GM12878 (cell line): ENCODE data around the gene DBNDD2. TPM values are rescaled to one million over a fixed set of nuclear protein-coding genes. Genes with fewer than 3 reads are reported as not detected.

Experiments
- HSF1 ChIP-seq: fragments of 150-350 bp; IDR thresholded peaks from 2 replicates; pipeline ENCODE4 v1.6.1; 2014; ENCODE audit warnings: mild to moderate bottlenecking, low read depth, low read length
- LARP7 ChIP-seq: fragments of 450-650 bp; IDR thresholded peaks from 2 replicates; pipeline ENCODE4 v1.6.1; 2017; ENCODE audit warnings: mild to moderate bottlenecking
- MEF2A ChIP-seq: IDR thresholded peaks from 2 replicates; pipeline ENCODE4 v1.6.1; 2011; ENCODE audit warnings: low read depth, mild to moderate bottlenecking, low read length, moderate library complexity; ENCODE audit not compliant: insufficient read depth
- MTA2 ChIP-seq: fragments of 450-650 bp; IDR thresholded peaks from 2 replicates; pipeline ENCODE4 v1.6.1; 2016; ENCODE audit warnings: low read depth, mild to moderate bottlenecking, moderate library complexity
- NKRF ChIP-seq: fragments of 450-650 bp; conservative IDR thresholded peaks from 2 replicates; pipeline ENCODE4 v1.6.1; 2017; ENCODE audit warnings: mild to moderate bottlenecking, moderate library complexity
- PML ChIP-seq: IDR thresholded peaks from 2 replicates; pipeline ENCODE4 v1.6.1; 2012; ENCODE audit warnings: low read length, inconsistent platforms
- POU2F2 ChIP-seq: IDR thresholded peaks from 3 replicates; pipeline ENCODE4 v1.6.1; 2011; ENCODE audit warnings: low read depth, mild to moderate bottlenecking, low read length, borderline replicate concordance
- RELA ChIP-seq: fragments of 450-650 bp; IDR thresholded peaks from 2 replicates; pipeline ENCODE4 v1.8.0; 2014; ENCODE audit warnings: borderline replicate concordance; ENCODE audit not compliant: partially characterized antibody
- ZBTB40 ChIP-seq: fragments of 450-650 bp; IDR thresholded peaks from 2 replicates; pipeline ENCODE4 v1.6.1; 2016; ENCODE audit warnings: mild to moderate bottlenecking, moderate library complexity, borderline replicate concordance
- ZNF217 ChIP-seq: fragments of 450-650 bp; IDR thresholded peaks from 2 replicates; pipeline ENCODE4 v1.6.1; 2017; ENCODE audit warnings: antibody characterized with exemption, mild to moderate bottlenecking
- ZNF384 ChIP-seq: IDR thresholded peaks from 2 replicates; pipeline ENCODE4 v1.6.1; 2012; ENCODE audit warnings: low read depth, mild to moderate bottlenecking, low read length, improper control_type of control experiment, borderline replicate concordance
- ZNF622 ChIP-seq: fragments of 450-650 bp; IDR thresholded peaks from 2 replicates; pipeline ENCODE4 v1.6.1; 2017; ENCODE audit warnings: mild to moderate bottlenecking, inconsistent platforms
- ZZZ3 ChIP-seq: IDR thresholded peaks from 2 replicates; pipeline ENCODE4 v1.6.1; 2011; ENCODE audit warnings: low read depth; ENCODE audit not compliant: control insufficient read depth, insufficient read length
- polyA plus RNA-seq, 11 experiments: library from polyadenylated mRNA; depleted of rRNA in 4 of 11; unstranded in 6 of 11; stranded (reverse) in 5 of 11; fragments of >200 nt; fragmentation: Nextera tagmentation in 4 of 11; fragmentation: Illumina TruSeq in 1 of 11; extraction: Ambion mirVana in 4 of 11; extraction: Trizol in 1 of 11; gene quantifications; 1 replicate in 1 of 11; 2 replicates in 10 of 11; pipeline versions ENCODE4 v1.2.1 to v1.2.3, GENCODE V29; 2011 to 2016; ENCODE audit warnings: inconsistent platforms in 2 of 11, missing spikeins in 2 of 11, low read depth in 1 of 11
- total RNA-seq, 4 experiments: library from RNA; depleted of rRNA in 3 of 4; stranded (reverse); fragments of >200 nt in 3 of 4; fragmentation: Illumina TruSeq in 1 of 4; extraction: Trizol in 1 of 4; gene quantifications; 2 replicates each; pipeline versions ENCODE4 v1.2.1 to v1.2.3, GENCODE V29; 2013 to 2021
- TF ChIP-seq, protein P1 (sequence below): fragments of 450-650 bp; IDR thresholded peaks from 2 replicates; pipeline ENCODE4 v1.6.1; 2017; ENCODE audit warnings: antibody characterized with exemption, mild to moderate bottlenecking, moderate library complexity
- TF ChIP-seq, protein P2 (sequence below): fragments of 450-650 bp; IDR thresholded peaks from 2 replicates; pipeline ENCODE4 v1.6.1; 2016; ENCODE audit warnings: mild to moderate bottlenecking

DBNDD2 gene
- total and polyA plus RNA-seq, 10 of the 15 experiments (the other 5 are each of a cell fraction or from before 2014, with no cell fraction given), result 0.17 to 5.7 (median 0.49) TPM; not detected in 1

- TF ChIP-seq ZBTB40, result peak; percentile 92
- TF ChIP-seq ZNF384, result no peak
- no peak; the same call in 2 of the 3 replicates for TF ChIP-seq POU2F2
- TF ChIP-seq MTA2, result no peak
- TF ChIP-seq HSF1, result no peak
- no peak for TF ChIP-seq ZNF217
- no peak for TF ChIP-seq ZZZ3
- TF ChIP-seq, protein P1, sequence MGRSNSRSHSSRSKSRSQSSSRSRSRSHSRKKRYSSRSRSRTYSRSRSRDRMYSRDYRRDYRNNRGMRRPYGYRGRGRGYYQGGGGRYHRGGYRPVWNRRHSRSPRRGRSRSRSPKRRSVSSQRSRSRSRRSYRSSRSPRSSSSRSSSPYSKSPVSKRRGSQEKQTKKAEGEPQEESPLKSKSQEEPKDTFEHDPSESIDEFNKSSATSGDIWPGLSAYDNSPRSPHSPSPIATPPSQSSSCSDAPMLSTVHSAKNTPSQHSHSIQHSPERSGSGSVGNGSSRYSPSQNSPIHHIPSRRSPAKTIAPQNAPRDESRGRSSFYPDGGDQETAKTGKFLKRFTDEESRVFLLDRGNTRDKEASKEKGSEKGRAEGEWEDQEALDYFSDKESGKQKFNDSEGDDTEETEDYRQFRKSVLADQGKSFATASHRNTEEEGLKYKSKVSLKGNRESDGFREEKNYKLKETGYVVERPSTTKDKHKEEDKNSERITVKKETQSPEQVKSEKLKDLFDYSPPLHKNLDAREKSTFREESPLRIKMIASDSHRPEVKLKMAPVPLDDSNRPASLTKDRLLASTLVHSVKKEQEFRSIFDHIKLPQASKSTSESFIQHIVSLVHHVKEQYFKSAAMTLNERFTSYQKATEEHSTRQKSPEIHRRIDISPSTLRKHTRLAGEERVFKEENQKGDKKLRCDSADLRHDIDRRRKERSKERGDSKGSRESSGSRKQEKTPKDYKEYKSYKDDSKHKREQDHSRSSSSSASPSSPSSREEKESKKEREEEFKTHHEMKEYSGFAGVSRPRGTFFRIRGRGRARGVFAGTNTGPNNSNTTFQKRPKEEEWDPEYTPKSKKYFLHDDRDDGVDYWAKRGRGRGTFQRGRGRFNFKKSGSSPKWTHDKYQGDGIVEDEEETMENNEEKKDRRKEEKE, result no peak
- TF ChIP-seq, protein P2, sequence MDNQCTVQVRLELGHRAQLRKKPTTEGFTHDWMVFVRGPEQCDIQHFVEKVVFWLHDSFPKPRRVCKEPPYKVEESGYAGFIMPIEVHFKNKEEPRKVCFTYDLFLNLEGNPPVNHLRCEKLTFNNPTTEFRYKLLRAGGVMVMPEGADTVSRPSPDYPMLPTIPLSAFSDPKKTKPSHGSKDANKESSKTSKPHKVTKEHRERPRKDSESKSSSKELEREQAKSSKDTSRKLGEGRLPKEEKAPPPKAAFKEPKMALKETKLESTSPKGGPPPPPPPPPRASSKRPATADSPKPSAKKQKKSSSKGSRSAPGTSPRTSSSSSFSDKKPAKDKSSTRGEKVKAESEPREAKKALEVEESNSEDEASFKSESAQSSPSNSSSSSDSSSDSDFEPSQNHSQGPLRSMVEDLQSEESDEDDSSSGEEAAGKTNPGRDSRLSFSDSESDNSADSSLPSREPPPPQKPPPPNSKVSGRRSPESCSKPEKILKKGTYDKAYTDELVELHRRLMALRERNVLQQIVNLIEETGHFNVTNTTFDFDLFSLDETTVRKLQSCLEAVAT, result peak; percentile 75
- no peak for TF ChIP-seq ZNF622
- TF ChIP-seq LARP7, result peak; percentile 66; the same call in 1 of the 2 replicates
- TF ChIP-seq NKRF, result peak; percentile 80
- peak; percentile 79 for TF ChIP-seq PML
- TF ChIP-seq RELA, result peak; percentile 6
- TF ChIP-seq MEF2A, result 0 out of 2 replicates have a peak, but pooled peaks have one; percentile 34
These were observed 7.9 kb downstream of the DBNDD2 start, which contains the start of gene PIGT (continued) for GRCh38 chr20:45415822-45416637.
